PC-9 (cell line): ENCODE data around the gene PABPC1L. TPM values are rescaled to one million over a fixed set of nuclear protein-coding genes. Genes with fewer than 3 reads are reported as not detected.

Source experiments
- BruUV-seq: library from RNA; stranded (reverse); fragments of 400-500 nt; replicated peaks from 2 replicates; lab custom pipeline; 2021; lab: Mats Ljungman, UMichigan
- CTCF ChIA-PET: fragments of 300-600 bp; sonication (Branson Sonifier 250); formaldehyde crosslinking; loops from one replicate; lab custom pipeline; 2022; ENCODE audit warnings: antibody characterized with exemption; lab: Charles Lee
- POLR2A ChIA-PET: fragments of 300-600 bp; sonication (Branson Sonifier 250); formaldehyde crosslinking; loops from one replicate; lab custom pipeline; 2022; ENCODE audit warnings: antibody characterized with exemption; ENCODE audit not compliant: unreplicated experiment; lab: Charles Lee
- DNase-seq, 2 experiments: peaks; one replicate each; pipeline versions ENCODE4 v3.0.0 to v3.0.0-alpha.2; 2015 to 2022; ENCODE audit warnings: mixed read lengths in 1 of 2
- H2AFZ ChIP-seq: fragments of 200-600 bp; sonication (generic); 2 replicates; pipeline ENCODE4 v1.8.1; 2017; ENCODE audit warnings: antibody characterized with exemption
- H3F3A ChIP-seq: fragments of 200-600 bp; sonication (generic); 2 replicates; pipeline ENCODE4 v1.8.1; 2017; ENCODE audit warnings: antibody characterized with exemption, mild to moderate bottlenecking, low read depth; ENCODE audit not compliant: insufficient read depth
- H3K27ac ChIP-seq: fragments of 200-600 bp; sonication (generic); 2 replicates; pipeline ENCODE4 v1.6.1; 2016; ENCODE audit warnings: mixed run types
- H3K27me3 ChIP-seq: fragments of 200-600 bp; sonication (generic); 2 replicates; pipeline ENCODE4 v1.6.1; 2016; ENCODE audit warnings: low read depth, mixed run types; ENCODE audit not compliant: insufficient read depth
- H3K36me3 ChIP-seq: fragments of 200-600 bp; sonication (generic); 2 replicates; pipeline ENCODE4 v1.6.1; 2016; ENCODE audit warnings: low read depth, mixed run types
- H3K4me1 ChIP-seq: fragments of 200-600 bp; sonication (generic); replicated peaks from 2 replicates; pipeline ENCODE4 v1.6.1; 2016; ENCODE audit warnings: mixed run types; ENCODE audit not compliant: insufficient read depth
- H3K4me2 ChIP-seq: fragments of 200-600 bp; sonication (generic); 2 replicates; pipeline ENCODE4 v1.6.1; 2017; ENCODE audit warnings: mixed run types
- H3K4me3 ChIP-seq: fragments of 200-600 bp; sonication (generic); 2 replicates; pipeline ENCODE4 v1.6.1; 2016; ENCODE audit warnings: mixed run types
- H3K79me2 ChIP-seq: fragments of 200-600 bp; sonication (generic); 2 replicates; pipeline ENCODE4 v1.6.1; 2017; ENCODE audit warnings: low read depth, mixed run types
- H3K9me2 ChIP-seq: fragments of 200-600 bp; sonication (generic); 2 replicates; pipeline ENCODE4 v1.8.1; 2017; ENCODE audit warnings: mild to moderate bottlenecking; ENCODE audit not compliant: insufficient read depth
- H3K9me3 ChIP-seq: fragments of 200-600 bp; sonication (generic); 2 replicates; pipeline ENCODE4 v1.8.1; 2016; ENCODE audit warnings: low read depth; ENCODE audit not compliant: insufficient read depth
- H4K20me1 ChIP-seq: fragments of 200-600 bp; sonication (generic); 2 replicates; pipeline ENCODE4 v1.8.1; 2017; ENCODE audit not compliant: insufficient read depth
- CTCF ChIP-seq: fragments of 200-600 bp; sonication (generic); conservative IDR thresholded peaks from 2 replicates; pipeline ENCODE4 v1.6.1; 2017; ENCODE audit warnings: mixed run types, antibody characterized with exemption, mild to moderate bottlenecking, moderate library complexity
- EZH2 ChIP-seq: fragments of 200-600 bp; sonication (generic); IDR thresholded peaks from 2 replicates; pipeline ENCODE4 v1.8.0; 2017; ENCODE audit warnings: antibody characterized with exemption, low read depth
- intact Hi-C: fragments of 100-400 bp; cut with micrococcal nuclease; formaldehyde crosslinking; loops from one replicate; pipeline ENCODE4 v1.10.0; 2022; ENCODE audit not compliant: unreplicated experiment
- total RNA-seq: library from RNA; stranded (reverse); gene quantifications from 2 replicates; pipeline ENCODE4 v1.2.3, GENCODE V29; 2021

PABPC1L gene
- total RNA-seq, 1 experiment from 2014 or later: 132 TPM

- Histone ChIP-seq H3K4me1 (no peaks in the 10 kb centered on the region), H3K9me3 (no peaks in the 10 kb centered on the region), H3K4me3 (no peak overlapping the region), H2AFZ (no peak overlapping the region), H3K4me2 (no peak overlapping the region), H3K27me3 (no peaks in the 10 kb centered on the region), H3K36me3 (peaks cover 70% of the 10 kb centered on the region), H3K9me2 (no peaks in the 10 kb centered on the region), H4K20me1 (peaks cover 3% of the 10 kb centered on the region; the same call in 1 of the 2 replicates), H3K79me2 (peaks cover 27% of the 10 kb centered on the region), H3K27ac (no peak overlapping the region), H3F3A (peaks cover 30% of the 10 kb centered on the region; the same call in 1 of the 2 replicates)
- CTCF ChIA-PET: no interaction called here
- POLR2A ChIA-PET: interaction anchor here (0.6 to 0.8 kb wide), 2 partner anchors 73 to 301 kb away, joined by 4 to 6 read pairs; partner anchors contain the start of gene SLPI
- intact Hi-C loops: no loop called here
- BruUV-seq: no TSS peak
- no peak for DNase-seq
- TF ChIP-seq EZH2 (no peak), CTCF (no peak)
Measured at GRCh38 chr20:44952731-44953130, 42.9 kb downstream of the PABPC1L start.

GRCh38 chr20:44954211-44954610 lies 44.4 kb downstream of the PABPC1L start:
- no peak overlapping the region for H3K4me3 ChIP-seq
- ChIA-PET CTCF (no interaction called here), POLR2A (no interaction called here)
- peaks cover 5% of the 10 kb centered on the region; the same call in 1 of the 2 replicates for H4K20me1 ChIP-seq
- no peak overlapping the region for H2AFZ ChIP-seq
- TF ChIP-seq CTCF (no peak), EZH2 (no peak)
- no TSS peak for BruUV-seq
- H3K4me2 ChIP-seq: no peak overlapping the region
- no peaks in the 10 kb centered on the region for H3K27me3 ChIP-seq
- peaks cover 27% of the 10 kb centered on the region; the same call in 1 of the 2 replicates for H3F3A ChIP-seq
- no peaks in the 10 kb centered on the region for H3K9me3 ChIP-seq
- H3K9me2 ChIP-seq: no peaks in the 10 kb centered on the region
- intact Hi-C loops: no loop called here
- H3K36me3 ChIP-seq: peaks cover 67% of the 10 kb centered on the region
- DNase-seq: no peak
- H3K79me2 ChIP-seq: peaks cover 41% of the 10 kb centered on the region
- peaks cover 10% of the 10 kb centered on the region for H3K4me1 ChIP-seq
- no peak overlapping the region for H3K27ac ChIP-seq

- peaks cover 10% of the 10 kb centered on the region for H3K4me1 ChIP-seq
Measured at GRCh38 chr20:44955270-44955669, 45.4 kb downstream of the PABPC1L start.

More at GRCh38 chr20:44955270-44955669, 45.4 kb downstream of the PABPC1L start:
- Histone ChIP-seq H3K27me3 (no peaks in the 10 kb centered on the region), H2AFZ (no peak overlapping the region), H3K79me2 (peaks cover 51% of the 10 kb centered on the region), H3K4me3 (no peak overlapping the region), H3F3A (peaks cover 24% of the 10 kb centered on the region; the same call in 1 of the 2 replicates), H3K9me2 (no peaks in the 10 kb centered on the region), H4K20me1 (peaks cover 5% of the 10 kb centered on the region; the same call in 1 of the 2 replicates), H3K36me3 (peaks cover 62% of the 10 kb centered on the region), H3K4me2 (no peak overlapping the region), H3K9me3 (no peaks in the 10 kb centered on the region), H3K27ac (no peak overlapping the region)
- TF ChIP-seq EZH2 (no peak), CTCF (no peak)
- CTCF ChIA-PET: no interaction called here
- DNase-seq: no peak
- BruUV-seq: no TSS peak
- intact Hi-C loops: no loop called here
- POLR2A ChIA-PET: no interaction called here
